Measurements from ENCODE around the gene TMPRSS13.

TMPRSS13 gene

DNA sequence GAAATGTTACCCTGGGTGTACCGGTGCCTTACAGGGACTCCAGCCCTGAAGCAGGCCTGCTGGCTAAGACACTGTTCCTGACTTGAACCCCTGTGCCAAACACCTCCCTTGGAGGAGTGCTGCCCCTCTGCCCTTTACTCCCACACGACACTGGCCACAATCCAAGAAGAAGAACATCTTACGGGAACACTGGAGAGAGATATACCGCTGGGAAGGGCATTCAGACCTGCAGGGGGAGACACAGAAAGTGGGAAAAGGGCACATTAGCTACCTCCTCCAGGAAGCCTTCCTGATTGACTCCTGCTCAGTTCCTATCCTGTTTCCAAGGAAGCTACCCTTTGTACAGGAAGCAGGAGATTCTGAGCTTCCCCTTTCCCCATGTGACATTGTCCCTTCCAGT is 18.7 kb downstream of the TMPRSS13 start:
- H3K27me3 ChIP-seq (ENCODE audit: control insufficient read depth, insufficient read depth, low read length), result no peaks in the 10 kb centered on the region
- H3K4me3 ChIP-seq (ENCODE audit: low read depth, low read length), result no peak overlapping the region
- no peak overlapping the region for H3K9ac ChIP-seq (ENCODE audit: low read depth, low read length)
- no peaks in the 10 kb centered on the region for H3K36me3 ChIP-seq (ENCODE audit: control insufficient read depth, insufficient read depth, low read length)
- H3K27ac ChIP-seq (ENCODE audit: low read depth, low read length), result no peak overlapping the region
- peaks cover 12% of the 10 kb centered on the region; the same call in 1 of the 2 replicates for H3K4me1 ChIP-seq (ENCODE audit: control insufficient read depth, insufficient read depth, low read length)
- no peaks in the 10 kb centered on the region for H3K9me3 ChIP-seq (ENCODE audit: control insufficient read depth, insufficient read depth, low read length)

DNA sequence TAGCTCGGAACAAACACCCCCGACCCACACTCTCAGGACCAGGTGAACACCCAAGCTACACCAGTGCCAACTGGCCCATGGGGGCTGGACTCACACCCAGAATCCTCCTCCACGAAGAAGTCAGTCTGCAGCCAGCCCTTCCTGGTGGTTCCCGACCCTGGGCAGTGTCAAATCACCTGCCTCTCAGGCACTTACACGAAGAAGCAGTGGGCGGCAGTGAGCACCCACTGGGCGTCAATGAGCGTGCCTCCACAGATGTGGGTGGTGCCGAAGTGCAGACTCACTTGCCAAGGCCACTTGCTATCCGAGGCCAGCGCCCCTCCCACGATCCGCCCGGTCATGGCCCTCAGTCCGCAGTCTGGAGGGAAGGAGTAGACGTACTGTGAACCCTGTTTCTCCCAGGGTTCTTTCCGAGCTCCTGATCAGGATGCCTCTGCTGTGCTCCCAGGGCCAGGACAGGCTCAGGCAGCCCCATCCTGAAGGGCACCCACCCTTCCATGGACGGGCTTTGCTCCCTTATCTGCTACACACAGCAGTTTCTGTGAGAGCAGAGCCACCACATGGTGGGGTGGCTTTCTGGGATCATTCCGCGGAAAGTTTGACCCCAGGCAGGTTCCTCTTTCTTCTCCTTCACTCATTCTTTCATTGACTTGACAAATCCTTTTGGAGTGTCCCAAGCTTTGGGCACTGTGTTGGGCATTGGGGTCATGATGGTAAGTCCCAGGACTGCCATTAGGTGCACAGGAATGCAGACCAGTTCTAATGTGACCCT is 19.4 kb downstream of the TMPRSS13 start:
- Histone ChIP-seq H3K9ac (ENCODE audit: low read depth, low read length) (no peak overlapping the region), H3K4me3 (ENCODE audit: low read depth, low read length) (no peak overlapping the region), H3K27ac (ENCODE audit: low read depth, low read length) (no peak overlapping the region), H3K9me3 (ENCODE audit: control insufficient read depth, insufficient read depth, low read length) (no peaks in the 10 kb centered on the region), H3K36me3 (ENCODE audit: control insufficient read depth, insufficient read depth, low read length) (no peaks in the 10 kb centered on the region), H3K4me1 (ENCODE audit: control insufficient read depth, insufficient read depth, low read length) (peaks cover 12% of the 10 kb centered on the region; the same call in 1 of the 2 replicates), H3K27me3 (ENCODE audit: control insufficient read depth, insufficient read depth, low read length) (no peaks in the 10 kb centered on the region)

DNA sequence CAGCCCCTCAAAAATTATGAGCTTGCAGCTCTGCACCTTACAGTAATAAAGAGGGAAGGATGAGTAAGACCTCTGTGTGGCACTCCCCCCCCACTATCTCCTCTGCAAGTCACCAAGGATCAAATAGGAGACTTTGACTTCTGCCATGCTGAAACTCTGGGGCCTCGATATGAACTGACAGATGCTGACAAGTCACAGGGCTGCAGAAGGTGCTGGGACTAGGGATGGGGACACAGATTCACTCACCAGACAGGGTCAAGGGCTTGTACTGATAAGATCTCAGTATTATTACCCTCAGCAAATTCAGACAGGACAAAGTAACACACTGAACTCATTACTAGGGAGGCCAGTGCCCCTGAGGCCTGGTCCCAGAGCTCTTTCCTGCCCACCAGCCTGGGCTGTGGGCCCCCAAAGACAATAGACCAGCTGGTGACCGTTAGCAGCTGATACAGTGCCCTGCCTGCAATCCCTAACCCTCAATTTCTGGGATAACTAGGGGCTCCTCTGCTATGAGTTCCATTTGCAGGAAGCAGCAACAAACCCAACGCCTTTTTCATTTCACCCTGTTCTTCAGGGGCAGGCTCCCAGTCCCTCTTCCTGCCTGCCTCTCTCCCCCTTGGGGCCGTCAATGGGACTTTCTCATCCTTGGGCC is 20.1 kb downstream of the TMPRSS13 start:
- peaks cover 12% of the 10 kb centered on the region; the same call in 1 of the 2 replicates for H3K4me1 ChIP-seq (ENCODE audit: control insufficient read depth, insufficient read depth, low read length)
- no peak overlapping the region for H3K4me3 ChIP-seq (ENCODE audit: low read depth, low read length)
- no peak overlapping the region for H3K27ac ChIP-seq (ENCODE audit: low read depth, low read length)

DNA sequence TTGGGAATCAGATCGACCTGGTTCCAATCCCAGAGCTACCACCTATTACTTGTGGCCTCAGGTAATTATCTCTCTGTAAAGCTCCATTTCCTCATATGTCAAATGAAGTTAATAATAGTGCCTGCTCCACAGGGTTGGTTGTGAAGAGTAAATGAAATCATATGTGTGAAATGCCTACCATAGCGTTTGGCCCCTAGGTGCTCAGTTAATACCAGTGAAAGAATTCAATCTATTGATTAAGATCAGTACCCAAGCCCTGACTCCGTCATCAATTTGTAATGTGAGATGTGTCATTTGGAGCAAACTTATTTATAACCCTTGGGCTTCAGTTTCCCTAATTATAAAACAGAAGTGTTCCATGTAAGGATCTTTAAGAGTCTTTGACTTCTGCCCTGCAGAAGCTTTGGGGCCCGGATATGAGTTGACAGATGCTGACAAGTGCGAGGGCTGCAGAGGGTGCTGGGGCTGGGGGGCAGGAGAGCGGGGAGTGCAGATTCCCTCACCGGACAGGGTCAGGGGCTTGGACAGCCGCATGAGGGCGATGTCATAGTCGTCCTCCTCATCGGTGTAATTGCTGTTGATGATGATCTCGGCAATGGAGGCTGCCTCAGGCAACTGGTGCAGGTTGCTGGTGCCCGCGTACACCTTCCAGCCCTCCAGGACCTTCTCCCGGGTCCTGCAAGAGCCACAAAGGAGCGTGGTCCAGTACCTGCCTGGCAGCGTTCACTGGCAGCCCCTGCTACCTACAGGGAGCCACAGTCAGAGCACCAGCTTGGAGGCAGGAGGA is 20.9 kb downstream of the TMPRSS13 start:
- Histone ChIP-seq H3K36me3 (ENCODE audit: control insufficient read depth, insufficient read depth, low read length) (no peaks in the 10 kb centered on the region), H3K9me3 (ENCODE audit: control insufficient read depth, insufficient read depth, low read length) (no peaks in the 10 kb centered on the region), H3K9ac (ENCODE audit: low read depth, low read length) (no peak overlapping the region), H3K27me3 (ENCODE audit: control insufficient read depth, insufficient read depth, low read length) (no peaks in the 10 kb centered on the region), H3K4me3 (ENCODE audit: low read depth, low read length) (no peak overlapping the region), H3K27ac (ENCODE audit: low read depth, low read length) (no peak overlapping the region), H3K4me1 (ENCODE audit: control insufficient read depth, insufficient read depth, low read length) (peaks cover 12% of the 10 kb centered on the region; the same call in 1 of the 2 replicates)

More for the DNA sequence above, 20.1 kb downstream of the TMPRSS13 start:
- Histone ChIP-seq H3K9me3 (ENCODE audit: control insufficient read depth, insufficient read depth, low read length) (no peaks in the 10 kb centered on the region), H3K27me3 (ENCODE audit: control insufficient read depth, insufficient read depth, low read length) (no peaks in the 10 kb centered on the region), H3K9ac (ENCODE audit: low read depth, low read length) (no peak overlapping the region), H3K36me3 (ENCODE audit: control insufficient read depth, insufficient read depth, low read length) (no peaks in the 10 kb centered on the region)

DNA sequence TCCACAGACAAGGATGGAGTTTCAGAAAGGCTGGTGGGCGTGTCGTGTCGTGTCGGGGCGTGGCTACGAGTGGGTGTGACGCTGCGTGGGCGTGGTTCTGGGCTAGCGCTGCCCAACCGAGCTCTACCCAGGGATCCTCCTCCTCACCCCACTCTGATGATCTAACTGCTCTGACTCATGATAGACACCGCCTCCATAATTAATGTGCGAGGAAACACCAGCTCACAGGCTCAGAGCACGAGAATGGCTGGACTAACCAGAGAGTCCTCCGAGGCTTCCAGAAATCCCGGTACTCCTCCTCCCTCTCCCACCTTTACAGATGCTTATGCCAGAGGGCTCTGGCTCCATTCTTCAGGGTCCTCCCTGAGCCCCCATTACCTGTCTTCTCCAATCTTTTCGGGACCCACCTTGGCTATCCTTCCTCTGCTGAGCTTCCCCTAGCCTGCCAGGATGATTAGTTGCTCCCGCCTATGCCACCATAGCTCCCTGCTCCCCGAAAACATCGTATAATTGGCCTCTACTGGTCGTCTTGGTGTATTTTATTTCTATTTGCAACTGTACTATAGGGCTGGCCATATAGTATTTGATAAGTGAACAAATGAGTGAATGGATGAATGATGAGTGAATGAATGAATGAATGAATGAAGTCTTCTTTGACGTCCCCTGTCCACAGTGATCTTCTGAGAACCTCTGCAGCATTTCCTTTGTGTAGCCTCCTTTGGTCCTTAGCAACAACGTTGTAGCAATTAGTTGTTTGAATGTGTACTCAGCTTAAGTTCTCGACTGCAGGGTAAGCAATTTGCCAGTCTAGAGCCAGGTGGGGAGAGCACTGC is 21.7 kb downstream of the TMPRSS13 start:
- H3K27me3 ChIP-seq (ENCODE audit: control insufficient read depth, insufficient read depth, low read length), result no peaks in the 10 kb centered on the region
- H3K36me3 ChIP-seq (ENCODE audit: control insufficient read depth, insufficient read depth, low read length), result no peaks in the 10 kb centered on the region
- peak overlapping the region; percentile 1 for H3K27ac ChIP-seq (ENCODE audit: low read depth, low read length)
- H3K9ac ChIP-seq (ENCODE audit: low read depth, low read length), result no peak overlapping the region
- no peaks in the 10 kb centered on the region for H3K9me3 ChIP-seq (ENCODE audit: control insufficient read depth, insufficient read depth, low read length)
- H3K4me1 ChIP-seq (ENCODE audit: control insufficient read depth, insufficient read depth, low read length), result peaks cover 12% of the 10 kb centered on the region; the same call in 1 of the 2 replicates
- peak overlapping the region; percentile 41 for H3K4me3 ChIP-seq (ENCODE audit: low read depth, low read length)

DNA sequence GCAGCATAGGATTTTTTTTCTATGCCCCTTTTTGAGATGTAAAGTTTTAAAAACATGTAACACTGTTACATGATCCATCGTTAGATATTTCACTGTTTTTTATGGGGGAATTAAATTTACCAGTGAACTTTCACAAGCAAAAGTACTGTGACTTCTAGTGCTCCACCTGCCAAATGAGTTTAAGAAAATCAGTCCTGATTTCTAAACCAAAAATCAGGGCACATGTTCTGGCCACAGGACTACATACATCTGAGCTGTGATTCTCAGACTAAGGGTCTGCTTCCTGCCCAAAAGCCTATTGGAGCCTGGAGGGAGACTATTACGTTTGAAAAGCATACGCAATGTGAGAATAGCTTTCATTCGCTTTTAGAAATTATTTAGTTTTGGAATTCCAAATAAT is 22.5 kb downstream of the TMPRSS13 start:
- H3K9ac ChIP-seq (ENCODE audit: low read depth, low read length), result no peak overlapping the region
- H3K9me3 ChIP-seq (ENCODE audit: control insufficient read depth, insufficient read depth, low read length), result no peaks in the 10 kb centered on the region
- no peak overlapping the region for H3K27ac ChIP-seq (ENCODE audit: low read depth, low read length)
- H3K4me3 ChIP-seq (ENCODE audit: low read depth, low read length), result no peak overlapping the region
- H3K27me3 ChIP-seq (ENCODE audit: control insufficient read depth, insufficient read depth, low read length), result no peaks in the 10 kb centered on the region
- H3K4me1 ChIP-seq (ENCODE audit: control insufficient read depth, insufficient read depth, low read length), result peaks cover 12% of the 10 kb centered on the region; the same call in 1 of the 2 replicates
- H3K36me3 ChIP-seq (ENCODE audit: control insufficient read depth, insufficient read depth, low read length), result no peaks in the 10 kb centered on the region

DNA sequence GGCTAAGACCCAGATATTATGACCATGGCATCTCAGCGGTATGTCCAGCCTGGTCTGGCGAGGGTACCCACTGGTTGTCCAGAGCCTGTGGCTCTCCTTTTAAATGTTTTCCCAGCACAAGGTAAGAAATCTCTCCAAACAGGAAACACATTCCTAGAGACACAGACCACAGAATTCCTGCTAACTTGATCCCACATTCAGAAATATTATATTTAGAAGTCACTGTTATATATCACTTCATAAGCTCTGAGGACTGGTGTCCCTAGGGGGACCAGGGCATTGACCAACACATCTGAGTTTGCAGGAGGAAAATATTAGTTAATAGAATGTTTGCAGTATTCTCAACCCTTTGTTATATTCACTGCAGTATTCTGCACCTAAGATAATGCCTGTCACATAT is 23.1 kb downstream of the TMPRSS13 start:
- Histone ChIP-seq H3K9ac (ENCODE audit: low read depth, low read length) (no peak overlapping the region), H3K9me3 (ENCODE audit: control insufficient read depth, insufficient read depth, low read length) (no peaks in the 10 kb centered on the region), H3K4me3 (ENCODE audit: low read depth, low read length) (no peak overlapping the region), H3K27ac (ENCODE audit: low read depth, low read length) (no peak overlapping the region), H3K4me1 (ENCODE audit: control insufficient read depth, insufficient read depth, low read length) (peaks cover 12% of the 10 kb centered on the region; the same call in 1 of the 2 replicates), H3K27me3 (ENCODE audit: control insufficient read depth, insufficient read depth, low read length) (no peaks in the 10 kb centered on the region), H3K36me3 (ENCODE audit: control insufficient read depth, insufficient read depth, low read length) (no peaks in the 10 kb centered on the region)

DNA sequence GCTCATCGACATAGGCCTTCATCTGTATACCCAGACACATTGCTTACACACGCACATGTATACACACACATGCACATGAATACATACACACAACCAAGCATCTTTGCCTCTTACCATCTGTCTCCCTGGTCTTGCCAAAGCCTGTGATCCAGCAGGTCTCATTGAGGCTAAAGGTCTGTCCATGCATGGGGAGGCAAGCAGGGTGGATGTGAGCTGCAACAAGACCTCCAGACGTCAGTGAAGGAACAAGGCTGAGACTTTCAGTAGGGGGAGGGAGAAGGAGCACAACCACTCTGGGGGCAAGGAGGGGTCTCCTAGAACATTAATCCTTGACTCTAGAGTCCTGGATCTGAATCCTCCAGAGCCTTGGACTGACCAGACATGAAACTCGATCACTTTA is 23.7 kb downstream of the TMPRSS13 start:
- H3K27ac ChIP-seq (ENCODE audit: low read depth, low read length), result no peak overlapping the region
- H3K27me3 ChIP-seq (ENCODE audit: control insufficient read depth, insufficient read depth, low read length), result no peaks in the 10 kb centered on the region
- H3K4me3 ChIP-seq (ENCODE audit: low read depth, low read length), result no peak overlapping the region
- H3K9ac ChIP-seq (ENCODE audit: low read depth, low read length), result no peak overlapping the region
- H3K36me3 ChIP-seq (ENCODE audit: control insufficient read depth, insufficient read depth, low read length), result no peaks in the 10 kb centered on the region
- H3K4me1 ChIP-seq (ENCODE audit: control insufficient read depth, insufficient read depth, low read length), result peaks cover 12% of the 10 kb centered on the region; the same call in 1 of the 2 replicates
- H3K9me3 ChIP-seq (ENCODE audit: control insufficient read depth, insufficient read depth, low read length), result no peaks in the 10 kb centered on the region

DNA sequence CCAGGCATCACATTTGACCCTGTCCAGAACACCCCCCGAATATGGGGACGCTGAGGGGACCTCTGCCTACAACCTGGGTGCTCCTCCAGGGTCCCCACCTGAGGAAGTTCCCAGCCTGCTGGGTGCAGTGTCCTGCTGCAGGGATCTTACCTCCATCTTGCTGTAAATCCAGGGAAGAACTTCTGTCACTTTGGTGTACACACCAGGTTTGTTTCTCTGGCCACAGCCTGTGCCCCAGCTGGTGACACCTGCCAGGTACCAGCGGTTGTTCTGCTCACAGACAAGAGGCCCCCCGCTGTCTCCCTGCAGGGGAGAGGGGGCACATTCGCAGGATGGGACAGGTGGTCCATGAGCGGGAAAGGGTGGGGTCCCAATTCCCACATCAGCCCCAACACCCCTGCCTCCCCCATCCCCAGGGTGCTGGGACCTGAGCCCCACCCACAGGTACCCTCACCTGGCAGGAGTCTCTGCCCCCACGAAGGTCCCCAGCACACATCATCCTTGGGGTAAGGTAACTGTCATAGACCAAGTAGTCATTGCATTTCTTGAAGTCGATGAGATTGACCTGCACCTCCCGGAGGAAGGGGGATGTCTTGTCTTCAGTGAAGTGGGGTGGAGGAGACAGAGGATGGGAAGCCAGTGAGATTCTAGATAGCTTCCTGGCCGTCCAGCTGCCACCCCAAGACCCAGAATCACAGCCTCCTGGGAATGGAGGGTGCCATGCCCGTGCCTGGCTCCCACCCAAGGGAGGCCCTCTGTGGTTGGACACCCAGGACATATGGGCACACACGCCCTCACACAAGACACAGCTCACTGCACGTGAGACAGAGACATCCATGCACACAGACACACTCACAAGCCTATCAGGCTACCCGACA is 25.5 kb downstream of the TMPRSS13 start:
- H3K9me3 ChIP-seq (ENCODE audit: control insufficient read depth, insufficient read depth, low read length), result no peaks in the 10 kb centered on the region
- no peak overlapping the region for H3K27ac ChIP-seq (ENCODE audit: low read depth, low read length)
- no peaks in the 10 kb centered on the region for H3K36me3 ChIP-seq (ENCODE audit: control insufficient read depth, insufficient read depth, low read length)
- no peak overlapping the region for H3K9ac ChIP-seq (ENCODE audit: low read depth, low read length)
- peaks cover 12% of the 10 kb centered on the region; the same call in 1 of the 2 replicates for H3K4me1 ChIP-seq (ENCODE audit: control insufficient read depth, insufficient read depth, low read length)
- H3K4me3 ChIP-seq (ENCODE audit: low read depth, low read length), result no peak overlapping the region
- H3K27me3 ChIP-seq (ENCODE audit: control insufficient read depth, insufficient read depth, low read length), result no peaks in the 10 kb centered on the region
